Erythroblast (primary cell): ENCODE results near the gene ZNF469.

Experiments
- GATA1 ChIP-seq: IDR thresholded peaks from 2 replicates; pipeline ENCODE4 v1.6.1; 2011; ENCODE audit warnings: low read depth, mild to moderate bottlenecking, control low read depth, low read length, moderate library complexity
- POLR2A ChIP-seq: IDR thresholded peaks from 2 replicates; pipeline ENCODE4 v1.6.1; 2011; ENCODE audit warnings: mild to moderate bottlenecking, low read length

GRCh38 chr16:88368994-88369393 lies 13.8 kb upstream of the ZNF469 start:
- TF ChIP-seq POLR2A = no peak
- TF ChIP-seq GATA1 = no peak
